HG02943 (cell line): ENCODE measurements around the gene IPO13.

Experiments
- ATAC-seq: cut with Tn5 transposase; IDR thresholded peaks from one replicate; pipeline ENCODE4 v1.9.1; 2021; ENCODE audit warnings: mild to moderate bottlenecking, low read depth, moderate library complexity; ENCODE audit not compliant: unreplicated experiment

IPO13 gene

DNA sequence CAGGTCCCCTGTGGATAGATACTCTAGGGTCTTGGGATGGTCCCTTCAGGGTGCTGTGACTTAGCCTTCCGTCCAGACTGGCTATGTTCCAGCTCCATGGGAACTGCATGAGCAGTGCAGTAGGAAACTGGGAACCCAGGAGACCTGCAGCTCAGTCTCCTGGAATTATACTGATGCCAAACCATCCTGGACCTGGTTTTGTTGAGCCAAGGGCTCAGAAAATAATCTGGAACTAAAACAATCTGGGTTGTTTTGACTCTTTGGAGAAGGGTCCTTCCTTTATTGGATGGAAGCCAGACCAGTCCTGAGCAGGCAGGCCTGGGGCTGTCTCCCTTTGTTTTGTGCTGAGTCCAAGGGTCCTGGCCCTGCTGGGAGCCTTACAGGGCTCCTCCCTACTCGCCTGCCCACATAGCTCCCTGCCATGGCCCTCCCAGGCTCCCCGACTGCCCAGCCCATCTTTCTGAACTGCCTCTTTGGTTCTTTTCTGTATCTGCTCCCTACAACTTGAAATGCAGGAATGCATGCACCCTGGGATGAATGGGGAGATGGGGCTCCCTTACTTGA lies 1.2 kb downstream of the IPO13 start:
- ATAC-seq = no peak

- no peak for ATAC-seq
Observed at GRCh38 chr1:43949678-43950077, 2.9 kb downstream of the IPO13 start.

DNA sequence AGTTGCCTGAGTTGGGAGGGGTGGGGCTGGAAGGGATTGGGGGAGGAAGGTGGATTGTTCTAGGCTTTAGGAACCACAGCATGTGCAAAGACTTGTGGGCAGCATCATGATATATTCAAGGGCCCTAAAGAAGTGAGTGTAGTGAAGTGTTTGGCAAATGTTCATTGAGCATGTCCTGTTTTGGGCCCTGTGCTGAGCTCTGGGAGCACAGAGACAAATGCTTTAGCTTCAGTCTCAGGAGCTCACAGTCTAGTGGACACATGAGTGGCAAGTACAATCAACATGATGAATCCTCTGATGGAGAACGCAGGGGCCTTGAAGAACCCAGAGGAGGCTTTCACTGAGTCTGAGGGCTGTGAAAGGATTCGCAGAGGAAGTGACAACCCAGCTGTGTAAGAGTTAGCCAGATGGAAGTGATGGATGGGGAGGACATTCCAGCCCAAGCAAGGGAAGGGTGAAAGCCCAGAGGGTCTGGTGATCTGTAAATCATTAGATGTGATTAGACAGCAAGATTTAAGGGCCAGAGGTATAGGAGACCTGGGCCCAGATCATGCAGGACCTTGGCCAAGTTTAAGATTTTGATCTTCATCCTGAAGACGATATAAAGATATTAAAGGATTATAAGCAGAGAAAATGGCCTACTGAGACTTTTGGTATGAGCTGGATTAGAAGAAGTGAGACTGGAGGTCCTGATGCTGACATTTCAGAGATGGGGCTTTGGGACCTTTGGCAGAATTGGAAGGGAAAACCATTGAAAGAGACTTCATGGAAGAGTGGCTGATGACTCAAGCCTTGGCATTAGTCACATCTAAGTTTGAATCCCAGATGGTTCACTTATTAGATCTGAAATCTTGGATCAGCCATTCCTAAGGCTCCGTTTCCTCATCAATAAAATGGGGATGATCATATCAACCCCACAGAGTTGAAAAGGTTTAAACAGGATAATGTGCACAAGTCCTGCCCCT lies 4.6 kb downstream of the IPO13 start:
- no peak for ATAC-seq

DNA sequence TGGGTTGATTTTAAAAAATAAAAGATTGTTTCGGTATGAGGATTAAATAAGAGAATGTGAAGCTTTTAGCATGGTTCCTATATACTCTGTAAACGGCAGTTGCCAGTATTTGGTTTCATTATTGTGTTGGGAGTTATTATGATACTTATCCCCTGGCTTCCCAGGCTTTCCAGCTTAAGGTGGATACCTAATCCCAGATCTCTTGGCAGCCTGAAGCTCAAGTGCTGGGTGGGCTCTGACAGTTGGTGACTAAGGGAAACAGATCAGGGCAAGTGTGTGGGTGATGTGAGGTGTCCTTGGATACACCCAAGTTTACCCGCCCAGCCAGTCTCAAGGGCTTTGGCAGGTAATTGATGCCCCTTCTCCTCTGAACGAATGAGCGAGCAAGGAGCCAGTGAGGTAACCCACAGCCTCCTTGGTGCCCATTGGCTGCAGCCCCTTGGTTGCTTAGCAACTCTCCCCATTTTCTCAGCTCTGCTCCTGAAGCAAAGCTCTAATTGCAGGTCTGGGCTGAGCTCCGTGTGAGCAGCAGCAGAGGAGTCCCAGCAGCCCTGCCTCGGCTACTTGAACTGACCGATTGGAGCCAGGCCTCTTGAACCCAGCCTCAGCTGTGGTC lies 6.1 kb downstream of the IPO13 start:
- no peak for ATAC-seq

- no peak for ATAC-seq
Observed at GRCh38 chr1:43953361-43953760, 6.6 kb downstream of the IPO13 start.

DNA sequence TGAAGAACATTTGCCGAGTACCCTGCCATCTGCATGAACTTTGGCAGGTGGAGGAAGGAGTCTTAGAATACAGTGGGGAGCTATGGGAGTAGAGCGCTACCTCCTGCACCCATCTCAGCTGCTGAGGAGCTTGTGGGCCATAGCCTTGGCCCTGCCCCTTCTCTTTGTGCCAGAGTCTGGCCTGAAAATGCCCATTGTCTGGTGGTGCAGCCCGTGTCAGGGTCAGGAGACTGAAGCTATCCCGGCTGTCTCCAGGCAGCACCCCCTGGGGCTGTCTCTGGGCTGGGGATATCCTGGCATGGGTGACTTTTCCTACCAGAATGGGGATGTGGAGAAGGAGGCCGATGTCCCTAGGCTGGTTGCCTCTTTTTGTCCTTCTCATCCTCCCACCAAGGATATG lies 7.3 kb downstream of the IPO13 start:
- no peak for ATAC-seq

DNA sequence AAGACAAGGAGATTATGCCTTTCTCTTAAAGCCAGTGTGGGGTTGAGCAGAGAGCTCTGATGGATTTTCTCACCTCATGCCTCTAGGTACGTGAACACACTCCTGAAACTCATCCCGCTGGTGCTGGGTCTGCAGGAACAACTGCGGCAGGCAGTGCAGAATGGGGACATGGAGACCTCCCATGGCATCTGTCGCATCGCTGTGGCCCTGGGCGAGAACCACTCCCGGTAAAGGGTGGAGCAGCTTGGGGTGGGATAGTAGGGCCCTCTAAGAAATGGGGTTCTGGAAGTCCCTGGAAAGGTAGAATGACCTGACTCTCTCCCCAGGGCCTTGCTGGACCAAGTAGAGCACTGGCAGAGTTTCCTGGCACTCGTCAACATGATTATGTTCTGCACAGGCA lies 9.5 kb downstream of the IPO13 start:
- ATAC-seq = no peak

GRCh38 chr1:43957407-43958040 lies 10.8 kb downstream of the IPO13 start:
- no peak for ATAC-seq

DNA sequence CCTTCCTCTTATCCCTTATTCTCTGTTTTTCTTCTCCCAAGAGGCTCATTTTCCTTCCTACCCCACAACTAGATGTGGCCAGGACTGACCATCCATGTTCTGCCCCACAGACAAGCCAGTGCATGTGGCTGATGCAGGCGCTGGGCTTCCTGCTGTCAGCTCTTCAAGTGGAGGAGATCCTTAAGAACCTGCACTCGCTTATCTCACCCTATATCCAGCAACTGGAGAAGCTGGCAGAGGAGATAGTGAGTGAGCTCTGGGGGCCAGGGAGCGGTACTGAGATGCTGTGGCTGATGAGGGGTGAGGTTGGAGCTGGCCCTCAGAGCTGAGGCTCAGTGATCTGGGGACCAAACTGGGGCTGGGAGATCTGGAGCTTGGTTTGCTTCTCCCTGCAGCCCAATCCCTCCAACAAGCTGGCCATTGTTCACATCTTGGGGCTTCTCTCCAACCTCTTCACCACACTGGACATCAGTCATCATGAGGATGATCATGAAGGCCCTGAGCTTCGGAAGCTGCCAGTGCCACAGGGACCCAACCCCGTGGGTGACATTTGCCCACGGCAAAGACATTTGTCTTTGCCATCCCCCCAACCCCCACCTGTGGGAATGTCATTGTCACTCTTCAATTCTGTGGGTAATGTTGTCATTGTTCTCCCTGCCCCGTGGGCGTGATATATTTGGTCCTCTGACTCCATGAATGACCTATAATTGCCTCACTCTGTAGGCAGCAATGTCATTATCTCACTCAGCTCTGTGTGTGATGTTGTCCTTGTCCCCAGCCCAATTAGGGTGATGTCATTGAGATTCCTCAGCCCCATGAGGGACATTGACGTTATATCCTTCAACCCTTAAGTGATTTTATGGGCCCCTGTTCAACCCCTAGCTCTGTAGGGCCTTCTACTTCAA lies 11.9 kb downstream of the IPO13 start:
- no peak for ATAC-seq

DNA sequence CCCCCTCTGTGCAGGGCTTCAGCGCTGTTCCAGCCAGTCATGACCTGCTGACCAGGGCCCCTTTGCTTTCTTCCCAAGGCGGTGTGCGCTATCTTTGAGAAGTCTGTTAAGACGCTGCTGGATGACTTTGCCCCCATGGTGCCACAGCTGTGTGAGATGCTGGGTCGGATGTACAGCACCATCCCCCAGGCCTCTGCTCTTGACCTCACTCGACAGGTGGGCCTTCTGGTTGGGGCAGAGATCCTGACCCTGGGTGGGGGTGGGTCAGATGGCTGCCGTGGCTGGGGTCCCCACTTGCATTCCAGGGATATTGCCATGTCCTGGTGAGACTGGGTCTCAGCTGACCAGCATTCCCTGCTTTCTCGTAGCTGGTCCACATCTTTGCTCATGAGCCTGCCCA lies 14.0 kb downstream of the IPO13 start:
- no peak for ATAC-seq

DNA sequence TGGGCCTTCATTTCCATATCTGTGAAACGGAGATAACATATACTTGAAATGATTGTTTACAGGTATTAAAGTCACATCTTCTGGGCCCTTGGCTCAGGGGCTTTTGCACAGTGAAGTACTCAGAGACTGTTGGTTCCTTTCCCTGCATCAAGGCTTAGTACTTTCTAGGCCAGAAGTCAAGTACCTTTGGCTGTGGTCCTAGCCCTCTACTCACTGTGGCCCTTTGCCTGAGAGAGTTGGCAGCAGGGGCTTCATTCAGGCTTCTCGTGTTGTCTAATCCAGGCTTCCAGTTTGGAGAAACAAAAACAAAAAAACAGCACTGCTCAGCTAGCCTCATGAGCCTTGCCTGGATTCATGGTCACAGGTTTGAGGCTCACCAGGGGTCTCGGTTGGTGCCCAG lies 14.9 kb downstream of the IPO13 start:
- no peak for ATAC-seq

GRCh38 chr1:43962324-43962723 lies 15.6 kb downstream of the IPO13 start:
- ATAC-seq = no peak

DNA sequence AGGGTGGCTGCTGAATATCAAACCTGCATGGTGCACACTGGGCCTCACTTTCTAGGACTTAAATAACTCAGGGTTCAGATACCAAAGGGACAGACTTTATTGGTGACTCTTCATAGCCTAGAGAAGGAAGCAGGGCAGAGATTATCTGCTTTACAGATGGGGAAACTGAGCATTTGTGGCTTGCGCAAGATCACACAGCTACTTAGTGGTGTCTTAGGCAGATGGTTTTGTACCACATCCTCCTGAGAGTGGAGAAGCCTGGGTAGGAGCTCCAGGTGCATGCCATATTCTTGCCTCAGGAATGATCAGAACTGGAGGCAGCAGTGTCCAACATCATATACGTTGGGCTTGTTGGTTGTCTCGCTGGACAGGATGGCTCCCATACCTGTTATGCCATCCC lies 16.3 kb downstream of the IPO13 start:
- ATAC-seq = no peak

DNA sequence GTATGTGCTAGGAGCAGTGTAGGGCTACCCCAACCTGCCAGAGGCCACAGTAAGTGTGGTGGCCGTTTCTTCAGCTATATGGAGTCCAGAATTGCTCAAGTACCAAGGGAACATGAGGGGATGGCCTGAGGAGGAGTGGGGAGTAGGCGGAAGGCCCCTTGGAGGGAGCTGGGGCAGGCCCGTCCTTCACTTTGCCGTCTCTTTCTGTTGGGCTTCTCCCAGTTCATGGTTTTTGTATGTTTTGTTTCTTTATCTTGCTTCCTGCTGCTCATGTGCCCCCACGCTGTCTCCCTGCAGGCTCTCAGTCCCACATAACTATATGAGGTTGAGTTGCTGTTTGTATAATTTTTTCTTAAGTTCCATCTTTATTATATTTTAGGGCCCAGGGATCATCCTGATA lies 17.1 kb downstream of the IPO13 start:
- ATAC-seq = no peak

DNA sequence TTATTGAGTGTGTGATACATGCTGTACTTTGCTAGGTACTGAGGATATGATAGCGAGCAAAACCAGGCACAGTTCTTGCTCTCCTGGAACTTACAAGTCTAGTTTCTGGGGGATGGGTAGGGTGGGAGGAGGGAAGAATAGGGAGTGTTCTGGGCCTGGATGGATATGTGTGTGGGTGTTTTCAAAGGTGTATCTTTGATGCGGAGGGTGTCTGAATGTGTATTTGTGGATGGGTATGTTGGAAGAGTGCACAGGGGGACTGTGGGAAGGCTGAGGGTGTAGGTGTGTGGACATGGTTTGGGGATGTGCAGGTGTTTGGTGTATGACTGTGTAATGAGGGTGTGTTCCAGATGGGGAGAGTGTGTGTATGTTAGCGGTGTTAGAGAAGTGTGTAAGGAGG lies 18.6 kb downstream of the IPO13 start:
- ATAC-seq = no peak

DNA sequence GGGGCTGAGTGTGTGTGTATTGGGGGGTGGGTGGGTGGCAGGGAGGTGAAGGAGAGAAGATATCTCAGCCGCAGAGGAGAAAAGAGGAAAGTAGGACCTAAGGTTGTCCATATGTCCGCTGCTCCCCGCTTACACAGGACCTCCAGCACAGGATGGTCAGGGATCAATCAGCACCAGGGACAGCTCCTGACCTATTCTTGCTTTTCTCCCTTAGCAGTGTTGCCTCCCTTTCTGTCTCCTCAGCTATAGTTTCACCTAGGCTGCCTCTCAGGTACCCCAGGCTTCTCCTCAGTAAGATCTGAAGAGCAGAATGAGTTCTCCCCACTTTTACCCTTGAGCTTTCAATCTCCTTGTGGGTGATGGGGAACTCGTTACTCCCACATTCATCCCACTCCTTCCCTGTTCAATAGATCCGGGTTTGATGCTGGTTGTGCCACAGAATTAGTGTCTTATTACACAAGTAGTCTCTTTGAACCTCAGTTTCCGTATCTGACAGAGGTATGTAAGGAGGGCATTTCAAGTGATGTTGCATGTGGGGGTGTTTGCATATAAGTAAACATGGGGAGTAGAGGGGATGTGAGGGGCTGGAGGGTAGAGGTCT lies 21.7 kb downstream of the IPO13 start:
- ATAC-seq = no peak

GRCh38 chr1:43969416-43969745 lies 22.6 kb downstream of the IPO13 start:
- no peak for ATAC-seq

DNA sequence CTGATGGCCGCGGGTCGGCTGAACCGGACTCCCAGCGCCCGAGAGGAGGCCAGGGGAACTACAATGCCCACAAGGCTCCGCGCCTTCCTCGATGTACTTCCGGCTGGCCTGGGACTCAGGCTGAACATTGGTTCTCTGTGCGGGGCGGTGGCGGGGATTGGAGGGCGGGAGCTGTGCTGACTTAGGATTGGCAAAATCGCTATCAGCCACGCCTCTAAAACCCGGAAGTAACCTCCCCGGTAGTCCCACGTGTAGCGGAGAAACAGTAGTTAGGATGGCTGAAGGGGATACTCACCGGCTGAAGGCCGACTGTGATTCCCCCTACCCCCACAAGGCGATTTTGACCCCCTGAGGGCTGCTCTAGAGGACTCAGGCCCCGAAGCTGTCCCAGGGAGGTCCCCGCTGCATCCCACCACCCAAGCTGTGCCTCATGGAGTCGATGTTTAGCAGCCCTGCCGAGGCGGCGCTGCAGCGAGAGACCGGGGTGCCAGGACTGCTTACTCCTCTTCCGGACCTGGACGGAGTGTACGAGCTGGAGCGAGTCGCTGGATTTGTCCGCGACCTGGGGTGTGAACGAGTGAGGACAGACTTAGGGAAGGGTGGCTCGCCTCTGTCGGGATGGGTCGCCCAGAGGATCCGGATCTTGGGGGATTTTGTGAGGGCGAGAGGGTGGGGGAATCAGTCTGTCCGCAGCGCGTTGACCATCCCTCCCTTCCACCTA lies 23.2 kb downstream of the IPO13 start, which contains the start of gene DPH2:
Gene DPH2 (plus strand): TSS at position 265 of the 721 bp plus-strand sequence. CDS start 166 bp downstream, at position 431.
- ATAC-seq = peak; percentile 78

GRCh38 chr1:43970502-43970901 lies 23.8 kb downstream of the IPO13 start:
- ATAC-seq = no peak
